GM18867 (cell line): ENCODE measurements around the gene LSAMP.
"Not testable (repeated sequence)": the region's sequence is repeated elsewhere in the genome, so short reads cannot be mapped to it uniquely, and the experiment has no call there.

Experiments
- ATAC-seq: cut with Tn5 transposase; IDR thresholded peaks from one replicate; pipeline ENCODE4 v1.9.1; 2021; ENCODE audit warnings: mild to moderate bottlenecking, moderate library complexity; ENCODE audit not compliant: unreplicated experiment

The LSAMP gene

DNA sequence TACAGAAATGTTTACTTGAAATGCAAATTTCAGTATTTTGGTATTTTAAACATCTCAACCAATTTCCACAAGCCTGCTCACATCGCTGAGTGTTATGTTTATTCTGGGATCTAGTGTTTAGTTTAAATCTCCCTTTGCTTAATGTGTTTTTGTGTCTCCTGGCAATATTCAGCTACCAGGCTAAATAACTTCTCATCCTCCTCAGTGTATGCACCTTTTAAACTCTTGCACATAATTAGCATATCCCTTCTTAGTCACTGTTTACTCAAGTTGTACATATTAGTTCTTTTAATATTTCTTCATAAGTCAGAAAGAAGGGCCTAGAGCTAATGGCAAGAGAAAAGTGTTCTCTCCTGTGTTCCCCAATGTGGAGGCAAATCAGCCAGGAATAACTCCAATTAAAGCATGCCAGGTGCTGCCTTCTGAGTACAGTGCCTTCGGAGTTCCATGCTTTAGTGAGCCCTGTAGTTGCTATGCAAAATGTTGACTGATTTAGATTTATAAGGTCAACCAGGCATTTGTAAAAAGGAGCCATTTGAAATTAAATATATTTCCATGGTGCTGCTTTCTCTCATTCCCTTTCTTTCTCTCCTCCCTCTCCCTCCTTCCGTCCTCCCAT is 587.7 kb downstream of the LSAMP start:
- ATAC-seq: no peak

DNA sequence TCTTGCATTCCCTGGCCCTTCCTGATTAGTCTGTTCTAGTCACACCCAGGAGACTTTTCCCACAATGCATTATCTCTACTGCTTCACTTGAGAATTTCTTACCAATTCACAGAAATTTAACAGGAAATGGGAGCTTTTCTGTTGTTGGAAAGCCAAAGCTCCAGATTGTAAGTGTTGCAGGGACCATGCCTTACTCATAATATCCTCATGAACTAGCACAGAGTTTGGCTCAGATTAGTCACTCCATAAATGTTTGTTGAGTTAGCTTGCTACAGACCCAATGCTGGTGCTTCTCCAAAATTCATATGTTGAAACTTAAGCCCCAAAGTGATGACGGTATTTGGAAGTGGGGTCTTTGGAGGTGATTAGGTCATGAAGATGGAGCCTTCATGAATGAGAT is 589.4 kb downstream of the LSAMP start:
- ATAC-seq: no peak

DNA sequence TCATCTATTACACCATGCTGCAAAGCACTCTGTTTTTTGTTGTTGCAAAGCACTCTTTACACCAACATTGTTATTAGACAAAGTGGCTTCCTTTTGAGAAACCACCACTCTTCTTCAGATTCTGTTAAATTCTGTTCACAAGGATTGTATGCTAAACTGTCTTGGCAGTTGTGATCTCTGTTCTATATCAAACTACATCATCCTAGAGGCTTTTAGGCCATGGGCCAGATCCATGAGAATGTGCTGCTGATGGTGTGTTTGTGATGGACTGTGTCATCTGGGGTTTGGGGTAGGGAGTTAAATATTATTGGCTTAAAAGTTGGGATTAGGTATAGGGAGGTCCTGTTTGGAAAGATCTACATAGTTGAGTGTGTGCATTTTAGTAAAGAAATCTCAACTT is 592.2 kb downstream of the LSAMP start:
- no peak for ATAC-seq

DNA sequence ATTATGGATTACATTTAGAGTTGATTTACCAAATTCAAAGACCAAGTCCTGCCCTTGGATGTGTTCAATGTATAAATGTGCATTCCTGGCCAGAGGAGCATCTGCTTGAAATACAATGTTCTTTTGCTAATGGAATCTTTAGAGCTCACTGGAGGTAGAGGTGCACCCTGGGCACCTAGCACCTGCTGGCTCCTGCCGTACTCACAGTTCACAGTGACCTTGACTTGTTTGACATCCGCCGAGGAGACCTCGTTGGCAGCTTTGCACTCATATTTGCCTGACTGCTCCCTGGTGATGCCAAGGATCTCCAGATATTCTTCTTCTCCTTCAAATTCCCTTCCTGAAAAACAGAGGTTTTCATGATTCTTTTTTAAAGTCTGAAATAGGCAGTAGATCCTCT is 593.0 kb downstream of the LSAMP start:
- ATAC-seq: no peak

DNA sequence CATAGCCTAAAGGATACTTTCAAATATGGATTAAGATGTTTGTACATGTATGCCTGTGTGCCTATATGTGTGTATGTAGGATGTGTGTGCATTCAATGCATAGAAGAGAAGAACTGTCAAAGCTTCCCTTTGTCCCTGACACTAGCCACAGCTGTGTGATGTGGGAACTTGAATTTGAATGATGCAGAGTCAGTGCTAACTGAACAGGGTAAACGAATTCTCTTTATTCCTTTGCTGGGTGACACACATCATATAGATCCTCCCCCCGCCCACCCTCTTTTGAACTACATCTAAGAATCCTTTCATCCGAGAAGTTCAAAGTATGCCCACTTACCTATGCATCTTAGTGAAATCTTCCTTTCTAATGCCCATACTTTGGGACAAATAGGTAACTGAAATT is 593.7 kb downstream of the LSAMP start:
- no peak for ATAC-seq

DNA sequence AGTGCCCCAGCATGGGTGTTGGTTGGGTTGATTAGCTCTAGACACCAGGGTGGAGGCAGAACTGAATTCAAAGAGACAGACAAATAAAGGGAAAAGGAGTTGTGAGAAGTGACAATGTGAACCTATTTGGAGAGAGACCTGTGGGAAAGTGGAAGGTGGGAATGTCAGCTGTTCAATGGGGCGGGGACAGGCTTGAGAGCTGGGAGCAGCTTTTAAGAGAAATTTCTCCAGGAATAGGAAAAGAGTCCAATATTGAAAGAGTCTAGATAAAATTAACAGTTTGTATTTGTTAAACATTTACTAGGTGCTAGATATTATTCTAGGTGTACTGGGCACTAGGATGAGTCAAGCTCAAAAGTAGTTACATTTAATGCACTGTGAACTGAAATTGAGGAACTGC is 596.6 kb downstream of the LSAMP start:
- ATAC-seq: no peak

DNA sequence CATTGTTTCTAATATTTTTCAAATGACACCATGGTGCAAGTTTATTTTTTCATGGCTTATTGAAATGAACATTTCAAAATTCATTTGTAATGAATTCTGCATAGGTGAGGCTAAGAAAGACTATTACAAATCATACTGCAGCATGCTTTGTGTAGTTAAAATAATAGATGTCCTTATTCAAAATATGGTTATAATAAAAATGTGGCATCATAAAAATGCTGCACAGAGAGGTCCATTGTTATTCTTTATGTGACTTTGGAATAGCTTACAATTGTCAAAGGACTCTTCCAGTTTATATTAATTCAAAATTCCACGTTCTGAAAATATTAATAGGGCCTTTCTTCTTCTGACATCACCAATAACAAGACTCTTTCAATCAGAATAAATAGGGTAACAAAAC is 599.3 kb downstream of the LSAMP start:
- ATAC-seq: no peak

DNA sequence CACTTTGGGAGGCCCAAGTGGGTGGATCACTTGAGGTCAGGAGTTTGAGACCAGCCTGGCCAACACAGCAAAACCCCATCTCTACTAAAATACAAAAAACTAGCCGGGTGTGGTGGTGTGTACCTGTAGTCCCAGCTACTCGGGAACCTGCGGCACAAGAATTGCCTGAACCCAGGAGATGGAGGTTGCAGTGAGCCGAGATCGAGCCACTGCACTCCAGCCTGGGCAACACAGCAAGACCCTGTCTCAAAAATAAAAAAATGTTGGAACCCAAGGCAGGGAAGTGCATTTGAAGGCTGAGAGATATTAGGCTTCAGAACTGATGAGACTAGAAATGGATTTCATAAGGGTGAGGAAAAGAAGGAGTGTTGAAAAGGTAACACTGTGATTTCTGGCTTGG is 600.6 kb downstream of the LSAMP start:
- ATAC-seq: not testable (repeated sequence)

DNA sequence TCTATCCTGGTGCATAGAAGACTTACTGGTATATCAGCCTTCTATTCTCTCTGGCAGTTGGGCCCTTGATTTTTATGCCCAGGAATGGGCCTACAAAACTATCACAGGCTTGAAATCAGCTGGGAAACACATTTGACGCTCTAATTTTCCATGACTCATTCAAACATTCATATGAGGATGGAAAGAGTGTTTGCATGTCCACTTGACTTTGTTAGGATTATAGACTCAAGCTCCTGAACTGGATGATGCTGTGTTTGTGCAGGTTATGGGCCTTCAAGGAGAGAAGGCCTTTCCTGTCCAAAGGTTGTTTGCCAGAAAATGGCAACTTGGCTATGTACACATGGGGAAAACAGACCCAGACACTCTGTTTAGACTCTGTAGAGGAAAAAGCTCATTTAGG is 602.1 kb downstream of the LSAMP start:
- ATAC-seq: no peak

DNA sequence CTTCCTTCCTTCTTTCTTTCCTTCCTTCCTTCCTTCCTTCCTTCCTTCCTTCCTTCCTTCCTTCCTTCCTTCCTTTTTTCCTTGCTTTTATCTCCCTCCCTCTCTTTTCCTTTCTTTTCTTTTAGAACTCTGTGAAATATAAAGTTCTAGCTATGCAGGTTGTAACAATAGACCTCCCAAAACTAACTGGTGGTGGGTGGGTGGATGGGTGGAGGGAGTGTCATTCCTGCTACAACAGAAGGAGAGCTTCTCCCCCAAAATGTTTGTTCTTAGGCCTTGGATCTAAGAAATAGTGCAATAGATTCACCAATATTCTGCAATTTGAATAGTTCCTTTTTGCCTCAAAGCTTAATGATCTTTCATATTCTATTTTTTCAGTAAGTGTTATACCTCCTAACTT is 606.0 kb downstream of the LSAMP start:
- no peak for ATAC-seq

DNA sequence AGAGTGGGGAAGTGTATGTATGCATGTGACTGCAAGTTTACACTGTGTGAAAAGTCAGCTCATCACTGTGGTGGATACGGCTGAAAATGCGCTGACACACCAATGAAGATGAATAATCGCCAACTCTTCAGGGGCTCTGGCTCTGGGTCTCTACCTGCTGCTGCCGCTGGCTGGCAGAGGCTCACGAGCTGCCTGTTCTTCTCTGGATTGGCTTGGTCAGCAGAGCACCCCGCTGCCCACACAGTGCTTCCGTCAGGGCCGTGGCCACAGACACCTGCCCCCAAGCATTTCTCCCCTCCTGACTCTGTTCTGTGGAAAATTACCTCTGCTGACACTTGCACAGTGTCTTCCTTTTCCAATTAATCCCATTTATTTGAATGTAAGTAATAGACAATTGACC is 606.5 kb downstream of the LSAMP start:
- no peak for ATAC-seq

DNA sequence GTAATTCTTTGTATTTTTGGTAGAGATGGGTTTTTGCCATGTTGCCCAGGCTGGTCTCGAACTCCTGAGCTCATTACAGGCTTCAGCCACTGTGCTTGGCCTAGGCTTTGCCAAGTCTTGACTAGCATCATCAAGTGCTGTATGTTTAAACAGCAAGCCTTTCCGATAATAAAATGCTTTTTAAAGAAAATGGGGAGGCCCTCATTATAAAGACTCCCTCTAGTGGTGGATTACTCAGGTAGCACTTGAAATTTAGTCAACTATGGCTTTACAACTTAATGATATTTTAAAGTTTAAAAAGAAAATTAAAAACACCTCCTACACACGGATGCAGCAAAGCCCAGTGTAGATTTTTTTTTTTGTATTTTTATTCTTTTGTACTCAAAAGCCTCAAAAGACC is 608.3 kb downstream of the LSAMP start:
- ATAC-seq: peak; percentile 48

DNA sequence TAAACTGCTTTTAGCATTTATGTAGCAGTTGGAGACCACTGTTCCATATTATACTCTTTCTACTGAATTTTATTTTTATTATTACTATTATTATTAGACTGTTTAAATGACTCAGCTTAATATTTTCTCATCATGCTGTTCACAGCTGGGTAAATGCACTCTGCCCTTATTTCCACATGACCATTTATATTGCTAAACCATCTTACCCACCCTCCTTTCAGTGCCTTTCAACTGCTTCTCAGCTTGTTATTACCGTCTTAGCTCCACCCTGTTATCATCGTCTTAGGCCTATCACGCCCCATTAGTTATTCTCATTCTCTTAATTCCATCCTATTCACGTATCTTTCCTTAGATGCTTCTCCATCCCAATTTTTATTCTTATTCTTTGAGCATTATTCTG is 609.3 kb downstream of the LSAMP start:
- no peak for ATAC-seq

DNA sequence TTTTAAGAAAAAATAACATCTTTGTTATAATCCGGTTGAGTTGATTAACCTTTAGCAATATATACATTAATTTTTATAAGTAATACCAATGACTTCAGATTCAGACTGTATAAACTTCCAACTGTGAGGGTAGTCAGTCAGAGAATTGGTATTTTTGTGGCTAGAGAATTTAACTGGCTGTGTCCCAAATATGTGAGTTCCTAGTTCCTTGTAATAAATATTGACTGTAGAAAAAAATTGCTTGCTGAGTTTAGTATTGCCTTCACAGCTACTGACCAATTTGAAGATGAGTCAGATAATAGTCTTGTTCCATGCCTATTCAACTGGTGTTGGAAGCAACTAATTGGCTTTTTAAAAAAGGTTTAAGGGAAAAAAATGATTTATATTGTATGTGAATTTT is 611.2 kb downstream of the LSAMP start:
- ATAC-seq: no peak

DNA sequence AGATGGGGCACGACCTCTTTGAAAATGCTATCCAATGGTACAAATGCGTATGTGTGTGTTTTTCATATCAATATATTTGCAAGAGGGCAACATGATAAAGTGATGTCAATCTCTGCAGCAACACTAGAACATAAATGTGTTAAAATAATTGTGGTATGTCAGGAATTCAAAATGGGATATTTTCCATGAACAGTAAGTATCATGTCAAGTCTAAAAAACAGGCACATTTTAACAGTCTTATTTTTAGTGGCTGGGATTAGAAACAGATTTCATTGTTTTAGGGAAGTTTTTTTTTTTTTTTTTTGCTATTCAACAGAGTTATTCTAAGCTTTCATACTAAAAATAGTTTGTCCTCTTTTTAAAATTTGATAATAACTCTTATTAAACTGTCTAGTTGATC is 612.2 kb downstream of the LSAMP start:
- no peak for ATAC-seq

DNA sequence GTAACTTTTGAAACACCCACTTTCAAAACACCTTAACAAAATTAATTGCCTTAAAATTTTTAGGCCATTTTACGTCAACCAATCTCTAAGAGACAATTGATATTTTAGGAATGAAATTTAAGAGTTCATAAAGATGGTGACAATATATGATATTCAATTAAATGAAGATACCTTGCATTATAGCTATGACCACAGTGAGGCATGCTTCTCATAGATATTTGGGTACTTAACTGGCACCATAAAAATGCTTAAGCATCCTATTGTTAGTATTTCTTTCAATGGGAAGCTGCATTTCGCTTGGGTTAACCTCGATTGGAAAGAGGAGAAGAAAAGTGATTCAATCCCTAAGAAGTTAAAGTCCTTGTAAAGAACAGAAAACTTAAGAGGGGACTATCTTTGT is 613.0 kb downstream of the LSAMP start:
- no peak for ATAC-seq

DNA sequence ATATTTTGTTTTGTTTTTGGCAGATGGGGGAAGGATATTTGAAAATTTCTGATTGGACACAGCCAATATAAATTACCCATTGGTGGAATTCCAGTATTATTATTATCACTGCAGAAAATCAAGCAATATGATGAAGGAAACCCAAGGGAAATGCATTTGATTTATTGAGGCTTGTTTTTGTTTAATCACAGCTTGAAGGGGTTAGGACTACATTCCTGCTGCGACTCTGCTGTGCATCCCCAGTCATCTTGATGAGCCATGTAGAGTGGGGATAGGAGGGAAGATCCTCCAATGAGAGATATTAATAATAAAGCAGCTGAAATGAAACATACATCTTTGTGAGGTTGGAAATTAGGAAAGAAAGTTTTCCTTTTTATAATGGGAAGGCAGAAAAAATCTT is 613.4 kb downstream of the LSAMP start:
- ATAC-seq: no peak

DNA sequence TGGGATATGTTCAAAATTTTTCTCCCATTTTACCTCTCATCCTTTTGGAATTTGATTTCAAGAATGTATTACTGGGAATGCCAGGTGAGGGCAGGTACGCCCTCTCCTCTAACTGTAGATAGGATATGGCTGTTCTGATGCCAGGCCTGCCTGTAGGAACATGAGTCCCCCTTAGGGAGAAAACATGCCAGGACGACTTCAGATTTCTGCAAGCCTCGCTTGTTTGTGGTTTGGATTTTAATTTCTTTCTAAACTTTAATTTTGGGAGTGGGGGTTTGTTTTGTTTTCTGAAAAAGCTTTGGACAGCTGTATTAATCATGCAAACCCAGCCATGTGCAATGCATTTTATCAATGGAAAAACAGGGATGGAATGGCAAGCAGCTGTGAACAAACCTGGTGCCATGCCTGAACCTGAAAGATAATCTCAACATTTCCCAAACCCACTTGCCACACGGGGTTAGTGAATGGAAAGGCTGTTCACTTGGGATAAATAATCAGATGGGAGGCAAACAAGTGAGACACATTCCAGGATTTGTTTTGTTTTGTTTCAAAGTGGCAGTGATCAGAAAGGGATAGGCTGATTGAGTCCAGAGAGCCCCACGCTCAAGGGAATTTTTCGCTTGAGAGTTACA is 614.4 kb downstream of the LSAMP start:
- ATAC-seq: no peak

DNA sequence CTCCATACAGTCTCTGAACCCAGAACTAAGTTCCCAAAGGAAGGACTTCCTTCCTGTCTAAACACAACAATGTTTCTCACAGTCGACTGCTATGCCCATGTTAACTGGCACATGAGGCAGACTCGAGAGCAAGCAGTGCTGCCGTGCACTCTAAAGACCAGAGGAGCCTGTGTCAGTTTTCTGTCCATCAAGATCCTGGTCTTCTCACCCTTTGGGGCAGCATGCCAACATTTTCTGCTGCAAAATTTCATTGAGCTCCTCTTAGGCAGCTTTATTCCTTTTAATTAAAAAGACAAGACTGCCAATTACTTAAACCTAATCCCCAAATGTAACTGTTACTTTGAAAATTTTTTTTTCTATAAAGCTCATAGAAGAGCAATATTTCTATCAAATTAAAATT is 616.9 kb downstream of the LSAMP start:
- ATAC-seq: no peak

DNA sequence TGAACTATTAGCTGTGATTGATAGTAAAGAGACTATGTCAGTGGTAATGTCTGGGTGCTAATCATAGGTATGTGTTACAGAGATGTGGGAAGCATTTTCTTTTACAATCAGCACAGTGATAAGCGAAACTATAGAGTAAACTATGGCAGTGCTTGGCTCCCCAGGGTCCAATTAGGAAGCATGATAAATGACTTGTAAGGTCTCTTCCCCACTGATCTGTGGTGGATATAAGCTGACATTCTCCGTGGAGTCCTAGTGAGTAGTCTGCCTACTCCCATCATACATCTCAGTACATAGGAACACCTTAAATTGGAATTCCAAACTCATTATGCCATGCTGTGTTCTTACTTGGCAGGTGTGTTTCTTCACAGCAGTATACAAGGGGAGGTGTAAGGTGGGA is 617.8 kb downstream of the LSAMP start:
- ATAC-seq: no peak

DNA sequence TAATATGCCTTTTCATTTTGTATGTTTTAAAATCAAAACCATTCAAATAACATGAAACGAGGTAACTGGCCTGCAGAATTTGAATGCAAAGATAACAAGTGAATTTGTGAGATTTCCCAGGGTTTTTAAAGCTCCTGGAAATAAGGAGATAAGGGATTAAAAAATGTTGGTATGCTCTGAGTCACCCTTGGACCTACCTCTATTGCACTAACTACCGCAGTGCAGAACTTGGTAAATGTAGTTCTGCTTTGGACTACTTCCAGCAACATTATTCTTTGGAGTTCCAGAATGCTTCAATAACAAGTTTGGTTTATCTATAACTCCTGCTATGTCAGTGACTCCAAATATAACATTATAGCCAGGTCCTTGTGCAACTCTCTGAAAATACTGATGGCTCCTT is 620.2 kb downstream of the LSAMP start:
- no peak for ATAC-seq

DNA sequence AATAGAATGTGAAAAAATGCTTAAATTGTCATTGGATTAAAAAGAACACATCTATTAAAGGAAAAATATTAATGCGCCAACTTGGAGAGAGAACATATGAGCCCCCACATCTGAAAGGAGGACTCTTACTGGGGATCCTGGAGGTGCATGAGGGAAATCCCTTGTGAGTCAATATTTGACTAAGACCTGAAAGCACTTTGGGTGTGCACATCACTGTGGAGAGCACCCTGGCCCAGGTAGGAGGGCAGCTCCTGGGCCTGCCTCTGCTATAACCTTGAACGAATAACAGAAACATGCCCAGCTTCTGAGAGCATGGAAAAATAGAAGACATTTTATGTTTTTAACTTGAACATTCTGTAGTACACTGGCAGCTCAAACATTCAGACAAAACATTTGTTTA is 622.2 kb downstream of the LSAMP start:
- ATAC-seq: no peak

DNA sequence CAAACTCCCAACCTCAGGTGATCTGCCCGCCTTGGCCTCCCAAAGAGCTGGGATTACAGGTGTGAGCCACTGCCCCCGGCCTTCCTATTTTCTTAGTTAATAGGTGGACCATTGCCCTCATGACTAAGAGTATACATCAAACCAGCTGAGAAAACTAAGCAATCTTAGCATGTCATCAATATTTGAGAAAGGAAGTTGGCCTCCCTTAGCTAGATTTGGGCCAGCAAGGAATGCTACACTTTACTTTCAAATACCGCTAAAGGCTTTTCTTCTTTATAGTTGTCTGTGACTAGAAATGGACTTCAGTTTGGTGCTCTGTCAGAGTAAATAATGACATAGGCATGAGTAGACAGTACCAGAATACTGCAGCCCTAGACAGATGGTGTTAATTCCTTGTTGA is 622.7 kb downstream of the LSAMP start:
- no peak for ATAC-seq
